MG63 (cell line): ENCODE results near the gene NEAT1. TPM values are rescaled to one million over a fixed set of nuclear protein-coding genes. Genes with fewer than 3 reads are reported as not detected.

Experiments used
- DNase-seq: peaks from one replicate; pipeline ENCODE4 v3.0.0-alpha.2; 2020
- H3K27me3 ChIP-seq: fragments of 250-450 bp; sonication (Bioruptor Pico); 2 replicates; pipeline ENCODE4 v1.5.1; 2020; ENCODE audit warnings: mild to moderate bottlenecking, moderate library complexity
- H3K36me3 ChIP-seq: fragments of 250-450 bp; sonication (Bioruptor Pico); 2 replicates; pipeline ENCODE4 v1.5.1; 2020; ENCODE audit warnings: mild to moderate bottlenecking, moderate library complexity
- H3K4me3 ChIP-seq: fragments of 250-450 bp; sonication (Bioruptor Pico); 2 replicates; pipeline ENCODE4 v1.5.1; 2020; ENCODE audit warnings: mild to moderate bottlenecking, moderate library complexity
- H3K9me3 ChIP-seq: fragments of 250-450 bp; sonication (Bioruptor Pico); 2 replicates; pipeline ENCODE4 v1.5.1; 2020; ENCODE audit warnings: mild to moderate bottlenecking, moderate library complexity
- total RNA-seq: library from RNA; depleted of rRNA; stranded (reverse); fragments of >200 nt; shearing (Covaris generic); gene quantifications from 2 replicates; pipeline ENCODE4 v1.2.3, GENCODE V29; 2014; ENCODE audit warnings: low replicate concordance

The NEAT1 gene
- total RNA-seq, 1 experiment from 2014 or later = 4.8 TPM

DNA sequence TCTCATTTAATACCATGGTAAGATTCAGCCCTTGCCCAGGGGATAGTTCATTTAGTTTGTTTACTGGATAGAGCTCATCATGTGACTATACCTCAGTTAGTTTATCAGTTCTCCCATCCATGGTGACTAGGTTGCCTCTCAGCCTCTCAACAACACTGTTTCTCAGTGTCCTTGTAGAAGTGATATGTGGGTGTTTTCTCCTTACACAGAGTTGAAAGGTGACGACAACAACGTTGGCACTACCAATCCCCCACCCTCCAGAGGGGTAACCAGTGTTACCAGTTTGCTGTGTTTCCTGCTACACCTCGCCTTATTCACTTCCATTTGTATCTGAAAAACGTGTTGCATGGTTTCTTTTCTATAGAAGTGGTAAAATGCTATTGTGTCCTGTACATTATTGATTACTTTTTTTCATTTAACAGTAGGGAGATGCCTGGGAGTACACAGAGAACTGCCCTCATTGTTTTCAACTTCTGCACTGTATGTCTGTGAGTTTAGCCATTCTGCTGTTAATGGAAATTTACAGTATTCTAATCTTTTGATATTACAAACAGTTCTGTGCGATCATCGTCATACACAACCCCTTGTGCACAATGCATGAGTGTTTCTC, 11.6 kb downstream of the NEAT1 start:
- Histone ChIP-seq H3K36me3 (peaks cover 71% of the 10 kb centered on the region), H3K9me3 (no peaks in the 10 kb centered on the region), H3K27me3 (no peaks in the 10 kb centered on the region), H3K4me3 (no peak overlapping the region)
- DNase-seq = no peak

DNA sequence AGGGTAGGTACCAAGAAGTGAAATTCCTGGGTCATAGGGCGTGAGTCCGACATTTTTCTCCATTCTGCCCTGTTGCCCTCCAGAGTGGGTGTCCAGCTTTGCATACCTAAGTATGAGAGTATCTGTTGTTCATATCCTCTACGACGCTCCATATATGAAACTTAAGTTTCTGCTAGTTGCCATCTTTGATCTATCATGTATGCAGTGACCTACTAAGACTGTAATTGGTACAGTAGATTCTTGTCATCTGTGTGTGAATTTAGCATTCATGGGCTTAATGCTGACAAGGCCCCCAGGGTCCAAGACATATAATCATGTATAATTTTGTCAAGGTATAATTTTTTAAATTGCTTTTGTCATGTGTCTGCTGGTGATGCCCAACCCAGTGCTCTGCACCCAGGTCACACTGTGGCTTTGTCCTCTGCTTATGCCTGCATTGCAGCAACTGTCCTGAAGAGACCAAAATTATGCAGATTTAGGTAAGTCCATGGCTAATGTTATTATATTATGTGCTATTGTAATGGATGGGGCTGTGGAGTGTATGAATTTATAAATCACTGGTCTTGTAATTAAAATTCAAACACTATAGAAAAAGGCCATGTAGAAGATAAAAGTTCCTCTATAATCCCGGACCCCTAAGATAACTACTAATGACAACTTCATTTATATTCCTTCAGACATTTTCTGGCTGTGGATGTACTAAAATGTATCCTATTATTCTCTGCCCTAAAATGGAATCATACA, 12.2 kb downstream of the NEAT1 start:
- Histone ChIP-seq H3K27me3 (no peaks in the 10 kb centered on the region), H3K36me3 (peaks cover 75% of the 10 kb centered on the region), H3K4me3 (no peak overlapping the region), H3K9me3 (no peaks in the 10 kb centered on the region)
- DNase-seq = no peak

DNA sequence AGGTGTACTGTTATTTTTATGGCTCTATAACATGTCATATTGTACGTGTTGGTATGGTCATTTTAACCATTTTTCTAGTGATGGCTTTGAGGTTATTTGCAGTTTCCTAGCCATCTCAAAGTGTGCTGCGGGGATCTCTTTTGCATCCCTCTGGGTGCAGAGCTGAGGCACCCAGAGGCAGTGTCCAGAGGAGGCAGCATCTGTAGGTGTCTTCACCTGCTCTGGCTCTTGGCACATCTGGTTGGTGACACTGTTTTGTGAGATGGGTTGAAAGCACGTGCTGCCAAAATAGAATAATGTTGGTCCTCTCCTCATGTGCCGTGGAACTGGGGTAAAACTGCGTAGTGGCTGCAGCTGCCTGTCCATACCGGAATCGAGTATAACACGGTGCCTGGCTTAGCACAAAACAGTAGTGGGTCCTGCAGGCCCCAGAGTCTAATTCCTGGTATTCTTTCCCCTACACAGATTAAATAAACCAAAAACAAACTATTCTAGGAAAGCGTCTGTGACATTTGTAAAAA, 12.9 kb downstream of the NEAT1 start:
- Histone ChIP-seq H3K9me3 (no peaks in the 10 kb centered on the region), H3K4me3 (no peak overlapping the region)

DNA sequence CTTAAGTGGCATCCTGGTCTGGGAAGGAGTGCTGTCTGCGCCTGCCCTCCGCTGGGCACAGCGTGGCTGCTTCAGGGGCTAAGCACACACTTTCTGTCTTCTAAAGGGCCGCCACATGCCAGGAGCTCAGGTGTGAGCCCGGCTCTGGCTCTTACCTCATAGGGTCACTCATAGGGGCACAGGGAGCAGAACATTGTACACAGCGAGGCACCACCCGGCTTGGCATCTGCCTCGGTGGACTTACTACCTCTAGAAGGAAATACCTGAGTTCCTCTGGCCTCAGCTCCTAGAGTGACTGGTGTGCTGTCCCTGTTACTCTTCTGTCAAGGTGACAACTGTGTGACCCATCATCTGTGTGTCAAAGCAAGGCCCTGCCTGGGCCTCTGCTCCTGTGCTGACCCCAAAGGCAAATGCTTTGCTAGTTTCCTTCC, 13.4 kb downstream of the NEAT1 start:
- no peak for DNase-seq
- Histone ChIP-seq H3K27me3 (no peaks in the 10 kb centered on the region), H3K9me3 (no peaks in the 10 kb centered on the region), H3K4me3 (no peak overlapping the region), H3K36me3 (peaks cover 69% of the 10 kb centered on the region)

More for the DNA sequence above, 12.9 kb downstream of the NEAT1 start:
- no peaks in the 10 kb centered on the region for H3K27me3 ChIP-seq
- H3K36me3 ChIP-seq = peaks cover 72% of the 10 kb centered on the region
- no peak for DNase-seq

DNA sequence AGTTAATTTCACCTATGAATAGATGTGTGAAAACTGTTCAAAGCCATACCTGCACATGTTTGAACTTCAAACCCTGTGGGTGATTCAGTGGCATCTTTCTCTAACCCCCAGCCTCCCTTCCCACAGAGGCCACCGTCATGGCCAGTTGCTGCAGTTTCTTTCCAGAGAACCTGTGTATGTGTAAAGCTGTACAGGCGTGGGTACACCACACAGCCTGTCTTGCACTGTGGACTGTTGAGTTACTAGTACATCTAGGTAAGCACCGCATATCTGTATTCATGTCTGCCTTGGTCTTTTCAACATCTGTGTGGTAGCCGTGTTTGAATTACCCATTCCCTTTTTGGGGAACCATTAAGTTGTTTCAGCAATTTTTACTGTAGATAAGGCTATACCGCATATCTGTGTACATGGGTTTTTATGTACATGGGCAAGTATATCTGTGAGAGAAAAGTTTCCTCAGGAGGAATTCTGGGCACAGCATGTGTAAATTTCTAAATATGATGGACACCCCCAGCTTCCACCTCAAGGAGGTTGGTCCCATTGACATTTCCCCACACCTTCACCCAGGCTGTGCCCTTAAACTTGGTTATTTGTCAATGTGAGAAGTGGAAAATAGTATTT, 13.9 kb downstream of the NEAT1 start:
- Histone ChIP-seq H3K9me3 (no peaks in the 10 kb centered on the region), H3K27me3 (no peaks in the 10 kb centered on the region), H3K36me3 (peaks cover 69% of the 10 kb centered on the region), H3K4me3 (no peak overlapping the region)
- no peak for DNase-seq

DNA sequence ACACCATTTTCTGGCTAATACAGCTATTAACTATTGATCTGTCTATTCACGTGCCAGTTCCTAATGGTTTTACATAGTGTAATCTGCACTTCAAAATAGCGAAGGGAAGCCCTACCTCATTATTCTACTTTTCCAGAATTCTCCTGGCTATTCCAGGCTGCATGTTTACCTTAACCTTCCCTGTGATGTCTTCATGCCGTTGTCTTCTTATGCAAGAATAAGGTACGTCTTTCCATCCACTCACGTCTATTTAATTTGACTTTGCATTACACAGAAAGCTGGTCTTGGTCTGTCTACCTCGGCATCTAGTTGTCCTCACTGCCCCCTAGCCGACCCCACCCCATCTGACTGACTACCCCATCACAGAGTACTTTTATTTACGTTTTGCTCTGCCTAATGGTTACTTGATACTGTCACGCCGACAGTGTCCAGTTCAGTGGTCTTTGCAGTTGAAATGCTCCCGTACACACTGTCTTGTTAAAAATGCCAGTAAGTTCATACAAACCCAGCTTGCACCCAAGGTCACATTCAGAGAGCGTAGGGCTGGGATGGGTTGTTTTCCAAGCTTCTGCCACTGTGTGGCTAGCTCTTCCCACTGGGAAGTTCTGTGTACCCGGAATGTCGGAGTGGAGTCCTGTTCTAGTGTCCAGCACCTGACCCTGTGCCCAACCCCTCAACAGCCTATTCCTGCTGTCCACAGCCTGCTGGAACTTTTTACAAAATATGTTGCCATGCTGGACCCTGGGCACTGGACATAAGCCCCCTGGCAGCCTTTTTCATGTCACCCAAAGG, 15.0 kb downstream of the NEAT1 start:
- no peak for DNase-seq
- no peaks in the 10 kb centered on the region for H3K27me3 ChIP-seq
- H3K36me3 ChIP-seq = peaks cover 72% of the 10 kb centered on the region
- H3K4me3 ChIP-seq = no peak overlapping the region
- no peaks in the 10 kb centered on the region for H3K9me3 ChIP-seq

DNA sequence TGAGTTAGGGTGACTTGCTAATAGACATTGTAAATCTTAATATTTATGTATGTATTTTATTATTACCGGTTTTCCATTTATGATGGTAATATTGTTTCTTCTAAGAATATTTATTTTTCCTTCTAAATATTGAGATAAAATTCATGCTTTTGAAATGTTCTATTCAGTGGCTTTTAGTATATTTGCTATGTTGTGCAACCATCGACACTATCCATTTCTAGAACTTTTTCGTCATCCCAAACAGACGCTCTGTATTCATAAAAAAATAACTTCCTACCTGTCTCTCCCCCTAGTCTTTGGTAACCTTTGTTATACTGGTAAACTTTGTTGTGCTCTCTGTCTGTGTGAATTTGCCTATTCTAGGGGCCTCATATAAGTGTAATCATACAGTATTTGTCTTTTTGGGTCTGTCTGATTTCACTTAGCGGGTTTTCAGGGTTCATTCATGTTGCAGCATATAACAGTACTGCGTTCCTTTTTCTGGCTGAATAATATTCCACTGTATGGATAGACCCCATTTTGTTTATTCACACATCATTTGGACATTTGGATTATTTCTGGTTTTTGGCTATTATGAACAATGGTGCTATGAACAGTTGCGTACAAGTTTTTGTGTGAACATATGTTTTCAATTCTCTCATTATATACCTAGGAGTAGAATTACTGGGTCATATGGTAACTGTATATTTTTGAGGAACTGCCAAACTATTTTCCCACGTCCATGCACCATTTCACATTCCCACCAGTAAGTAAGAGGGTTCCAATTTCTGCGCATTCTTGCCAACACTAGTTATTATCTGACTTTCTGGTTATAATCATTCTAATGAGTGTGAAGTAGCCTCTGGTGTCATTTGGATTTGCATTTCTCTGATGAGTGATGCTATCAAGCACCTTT, 15.9 kb downstream of the NEAT1 start:
- Histone ChIP-seq H3K4me3 (no peak overlapping the region), H3K27me3 (no peaks in the 10 kb centered on the region), H3K9me3 (no peaks in the 10 kb centered on the region), H3K36me3 (peaks cover 72% of the 10 kb centered on the region)
- no peak for DNase-seq

DNA sequence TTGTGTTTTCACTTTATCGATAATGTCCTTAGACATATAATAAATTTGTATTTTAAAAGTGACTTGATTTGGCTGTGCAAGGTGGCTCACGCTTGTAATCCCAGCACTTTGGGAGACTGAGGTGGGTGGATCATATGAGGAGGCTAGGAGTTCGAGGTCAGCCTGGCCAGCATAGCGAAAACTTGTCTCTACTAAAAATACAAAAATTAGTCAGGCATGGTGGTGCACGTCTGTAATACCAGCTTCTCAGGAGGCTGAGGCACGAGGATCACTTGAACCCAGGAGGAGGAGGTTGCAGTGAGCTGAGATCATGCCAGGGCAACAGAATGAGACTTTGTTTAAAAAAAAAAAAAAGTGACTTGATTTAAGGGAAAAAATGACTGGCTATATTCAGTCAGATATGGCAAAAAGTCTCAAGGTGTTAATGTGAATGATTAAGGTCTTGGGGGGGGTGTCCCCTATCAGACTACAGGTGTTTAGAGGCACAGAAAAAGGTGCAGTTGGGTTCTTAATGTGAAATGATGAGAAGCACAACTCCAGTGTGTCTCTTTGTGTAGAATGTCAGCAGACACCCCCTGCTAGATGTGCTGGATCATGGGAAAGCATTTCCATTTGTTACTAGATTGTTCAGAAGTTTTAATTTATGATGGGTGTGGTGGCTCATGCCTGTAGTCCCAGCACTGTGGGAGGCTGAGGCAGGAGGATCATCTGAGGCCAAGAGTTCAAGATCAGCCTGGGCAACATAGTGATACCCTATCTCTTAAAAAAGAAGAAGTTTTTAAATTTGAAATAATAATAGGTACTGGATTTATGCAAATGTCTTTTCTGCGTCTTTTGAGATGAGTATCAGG, 17.0 kb downstream of the NEAT1 start:
- DNase-seq = peak; percentile 9
- no peaks in the 10 kb centered on the region for H3K9me3 ChIP-seq
- no peak overlapping the region for H3K4me3 ChIP-seq
- peaks cover 74% of the 10 kb centered on the region for H3K36me3 ChIP-seq
- H3K27me3 ChIP-seq = no peaks in the 10 kb centered on the region

DNA sequence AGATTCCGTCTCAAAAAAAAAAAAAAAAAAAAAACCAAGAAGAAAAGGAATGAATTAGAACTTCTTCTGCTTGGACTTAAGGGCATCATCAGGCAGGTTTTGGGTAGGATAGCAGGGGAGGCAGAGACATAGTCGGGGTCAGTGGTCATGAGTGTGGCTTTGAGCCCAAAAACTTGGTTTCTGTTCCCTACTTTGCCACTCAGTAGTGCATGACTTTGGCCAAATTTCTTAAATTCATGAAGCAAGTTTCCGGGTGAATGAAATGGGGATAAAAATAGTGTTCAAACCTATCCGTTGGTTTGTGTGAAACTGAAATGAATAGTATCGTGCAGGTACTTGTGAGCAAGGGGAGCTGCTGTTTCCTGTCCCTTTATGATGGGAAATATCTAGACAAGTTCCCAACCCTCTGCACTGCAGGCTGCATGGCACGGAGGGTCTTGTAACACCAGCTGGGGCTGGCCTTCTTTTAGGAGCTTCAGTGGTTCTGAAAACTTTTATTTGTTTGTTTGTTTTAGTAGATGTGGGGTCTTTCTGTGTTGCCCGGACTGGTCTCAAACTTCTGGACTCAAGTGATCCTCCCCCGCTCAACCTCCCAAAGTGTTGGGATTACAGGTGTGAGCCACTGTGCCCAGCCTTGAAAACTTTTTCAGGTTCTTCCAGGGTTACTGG, 18.4 kb downstream of the NEAT1 start:
- Histone ChIP-seq H3K4me3 (no peak overlapping the region), H3K27me3 (no peaks in the 10 kb centered on the region), H3K36me3 (peaks cover 71% of the 10 kb centered on the region), H3K9me3 (no peaks in the 10 kb centered on the region)
- peak; percentile 16 for DNase-seq

DNA sequence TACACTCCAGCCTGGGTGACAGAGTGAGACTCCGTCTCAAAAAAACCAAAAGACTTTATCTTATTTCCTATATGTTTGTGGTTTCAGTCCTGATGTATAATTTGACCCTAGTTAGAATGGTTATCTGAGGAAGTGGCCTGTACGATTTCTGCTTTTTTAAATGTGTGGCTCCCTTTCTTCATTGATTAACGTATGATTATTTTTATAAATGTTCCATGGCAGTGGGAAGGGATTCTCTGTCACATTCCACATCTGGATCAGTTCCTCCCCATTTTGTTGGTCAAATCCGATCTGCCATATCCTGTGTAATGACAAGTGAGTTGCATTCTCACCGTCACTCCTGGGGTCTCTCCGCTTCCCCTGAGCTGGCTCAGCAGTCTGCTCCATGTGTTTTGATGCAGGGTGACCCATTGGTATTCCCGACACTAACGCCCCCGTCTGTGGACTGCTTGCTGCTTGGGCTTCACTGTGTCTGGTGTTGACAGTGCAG, 20.3 kb downstream of the NEAT1 start:
- Histone ChIP-seq H3K4me3 (no peak overlapping the region), H3K9me3 (no peaks in the 10 kb centered on the region), H3K27me3 (no peaks in the 10 kb centered on the region), H3K36me3 (peaks cover 68% of the 10 kb centered on the region)
- DNase-seq = peak; percentile 11

DNA sequence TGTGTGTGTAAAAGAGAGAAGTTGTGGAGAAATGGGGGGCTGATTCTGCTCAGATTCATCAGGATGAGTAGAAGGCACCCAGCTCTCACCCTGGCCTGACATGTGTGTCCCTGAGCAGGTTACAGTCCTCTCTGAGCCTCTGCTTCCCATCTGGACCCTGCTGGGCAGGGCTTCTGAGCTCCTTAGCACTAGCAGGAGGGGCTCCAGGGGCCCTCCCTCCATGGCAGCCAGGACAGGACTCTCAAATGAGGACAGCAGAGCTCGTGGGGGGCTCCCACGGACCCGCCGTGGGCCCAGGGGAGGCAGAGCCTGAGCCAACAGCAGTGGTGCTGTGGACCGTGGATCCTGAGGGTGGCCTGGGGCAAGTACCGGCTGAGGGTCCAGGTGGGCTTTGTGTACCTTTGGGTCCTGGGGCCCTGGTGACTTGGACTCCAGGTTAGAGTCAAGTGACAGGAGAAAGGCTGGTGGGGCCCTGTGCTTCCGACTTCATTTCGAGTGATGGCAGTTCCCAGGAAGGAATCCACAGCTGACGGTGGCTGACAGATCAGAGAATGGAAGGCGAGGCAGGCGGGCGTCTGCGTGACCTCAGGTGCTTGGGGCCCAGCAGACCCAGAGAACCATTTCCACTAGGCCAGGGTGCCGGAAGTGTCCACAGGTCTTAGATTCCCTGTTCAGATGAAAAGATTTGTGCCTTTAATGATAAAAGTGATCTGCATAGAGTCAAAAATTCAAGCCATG, 21.9 kb downstream of the NEAT1 start:
- H3K9me3 ChIP-seq = no peaks in the 10 kb centered on the region
- H3K27me3 ChIP-seq = no peaks in the 10 kb centered on the region
- peaks cover 60% of the 10 kb centered on the region for H3K36me3 ChIP-seq
- DNase-seq = peak; percentile 32
- H3K4me3 ChIP-seq = no peak overlapping the region

DNA sequence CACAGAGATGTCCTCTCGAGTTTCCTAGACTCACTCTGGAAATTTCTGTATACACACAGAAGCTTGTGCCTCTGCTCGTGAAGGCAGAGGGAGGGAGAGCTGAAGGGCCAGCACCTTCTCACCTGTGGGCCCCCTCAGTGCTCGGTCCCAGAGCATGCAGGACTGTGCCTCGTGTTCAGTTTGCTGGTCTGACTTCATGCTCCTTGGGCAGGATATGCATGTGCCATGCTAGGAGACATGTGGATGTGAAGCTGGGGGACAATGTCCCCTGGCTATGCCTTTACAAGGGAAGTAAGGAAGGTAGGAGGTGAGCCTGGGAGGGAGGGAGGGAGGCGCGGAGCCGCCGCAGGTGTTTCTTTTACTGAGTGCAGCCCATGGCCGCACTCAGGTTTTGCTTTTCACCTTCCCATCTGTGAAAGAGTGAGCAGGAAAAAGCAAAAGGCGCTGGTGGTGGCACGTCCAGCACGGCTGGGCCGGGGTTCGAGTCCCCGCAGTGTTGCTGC, 22.6 kb downstream of the NEAT1 start:
- Histone ChIP-seq H3K36me3 (peaks cover 60% of the 10 kb centered on the region), H3K27me3 (no peaks in the 10 kb centered on the region), H3K9me3 (no peaks in the 10 kb centered on the region), H3K4me3 (no peak overlapping the region)
- DNase-seq = no peak

DNA sequence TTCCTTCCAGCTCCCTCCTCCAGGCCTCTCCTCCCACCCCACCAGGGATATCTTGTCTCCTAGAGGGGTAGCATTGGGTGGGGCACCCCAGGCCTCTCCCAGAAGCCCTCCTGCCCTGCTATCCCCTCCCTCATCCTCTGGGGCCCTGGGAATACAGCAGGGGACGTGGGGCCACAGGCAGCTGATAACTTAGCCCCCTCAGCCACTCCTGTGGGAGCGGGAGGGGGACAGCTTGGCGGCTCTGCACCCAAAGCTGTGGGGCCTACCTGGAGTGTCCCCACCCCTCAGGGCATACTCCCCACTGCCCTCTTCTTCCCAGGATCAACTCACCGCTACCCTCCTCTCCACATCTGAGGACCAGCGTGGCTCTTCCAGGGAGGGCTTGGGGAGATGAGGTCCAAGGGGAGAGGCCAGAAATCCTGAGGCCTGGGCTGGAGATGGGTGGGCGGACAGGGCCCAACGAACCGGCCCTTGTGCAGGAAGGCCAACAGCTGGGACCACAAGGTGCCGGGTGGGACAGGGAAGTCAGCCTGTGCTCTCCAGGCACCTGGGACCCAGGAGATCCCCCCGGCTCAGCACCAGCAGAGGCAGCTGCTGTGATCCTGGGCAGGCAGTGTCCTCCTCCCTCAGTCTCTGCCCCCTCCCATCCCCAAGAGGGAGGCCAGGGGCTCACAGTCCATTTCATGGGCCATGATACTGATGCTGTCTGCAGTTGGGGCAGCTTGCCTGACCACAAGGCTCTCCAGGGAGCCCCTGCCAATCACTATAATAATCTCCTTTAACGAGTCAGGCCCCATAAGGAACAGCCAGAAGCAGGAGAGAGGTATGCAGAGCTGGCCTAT, 23.2 kb downstream of the NEAT1 start:
- Histone ChIP-seq H3K36me3 (peaks cover 60% of the 10 kb centered on the region), H3K4me3 (no peak overlapping the region), H3K9me3 (no peaks in the 10 kb centered on the region), H3K27me3 (no peaks in the 10 kb centered on the region)
- peak; percentile 69 for DNase-seq
